HL-60 (cell line): Measurements from ENCODE around the gene TPCN1.
A peak's percentile ranks its signal among the peaks of the same experiment; 100 is the strongest.

Experiments
- DNase-seq, 2 experiments: peaks; one replicate each; pipeline ENCODE4 v3.0.0-alpha.2; 2010 to 2020; ENCODE audit warnings: low read depth in 1 of 2, low spot score in 1 of 2
- H3K27ac ChIP-seq: fragments of 250-450 bp; sonication (Bioruptor Pico); replicated peaks from 2 replicates; pipeline ENCODE4 v1.5.1; 2020; ENCODE audit warnings: mild to moderate bottlenecking, moderate library complexity
- H3K27me3 ChIP-seq: fragments of 250-450 bp; sonication (Bioruptor Pico); 2 replicates; pipeline ENCODE4 v1.5.1; 2021; ENCODE audit warnings: mild to moderate bottlenecking, moderate library complexity; ENCODE audit not compliant: insufficient read depth, poor library complexity, severe bottlenecking
- H3K4me3 ChIP-seq: replicated peaks from 2 replicates; pipeline ENCODE4 v1.5.1; 2011; ENCODE audit warnings: mild to moderate bottlenecking, control low read depth, low read length; ENCODE audit not compliant: insufficient read depth
- GABPA ChIP-seq: IDR thresholded peaks from 2 replicates; pipeline ENCODE4 v1.6.1; 2012; ENCODE audit warnings: low read depth
- POLR2AphosphoS5 ChIP-seq: IDR thresholded peaks from 2 replicates; pipeline ENCODE4 v1.6.1; 2012; ENCODE audit warnings: low read depth
- SPI1 ChIP-seq: IDR thresholded peaks from 2 replicates; pipeline ENCODE4 v1.6.1; 2012; ENCODE audit warnings: low read depth, mild to moderate bottlenecking, borderline replicate concordance
- TF ChIP-seq, protein P1 (sequence below): IDR thresholded peaks from one replicate; pipeline ENCODE4 v1.5.1; 2011; ENCODE audit warnings: low read length, control low read depth, inconsistent platforms; ENCODE audit not compliant: insufficient read depth
- TF ChIP-seq, protein P2 (sequence below): IDR thresholded peaks from 2 replicates; pipeline ENCODE4 v1.6.1; 2012; ENCODE audit warnings: low read depth; ENCODE audit not compliant: insufficient replicate concordance

TPCN1 gene

DNA sequence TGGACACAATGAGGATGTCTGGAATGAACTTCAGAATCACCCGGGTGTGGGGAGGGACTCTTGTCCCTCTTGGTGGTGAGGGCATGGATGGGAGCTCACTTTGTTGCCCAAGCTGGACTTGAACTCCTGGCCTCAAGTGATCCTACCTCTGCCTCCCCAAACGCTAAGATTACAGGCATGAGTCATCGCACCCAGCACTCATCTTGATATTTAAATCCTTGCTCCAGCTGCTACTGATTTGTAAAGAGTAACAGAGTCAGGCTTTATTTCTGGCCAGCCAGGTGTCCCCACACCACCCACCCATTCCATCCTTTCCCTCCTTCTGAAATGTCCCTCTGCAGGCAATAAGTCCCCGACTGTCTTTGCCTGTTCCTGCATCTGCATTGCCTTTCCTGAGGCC is 40.9 kb upstream of the TPCN1 start:
- Histone ChIP-seq H3K27ac (no peak overlapping the region), H3K27me3 (no peaks in the 10 kb centered on the region), H3K4me3 (no peak overlapping the region)
- DNase-seq = no peak
- TF ChIP-seq, protein P1, sequence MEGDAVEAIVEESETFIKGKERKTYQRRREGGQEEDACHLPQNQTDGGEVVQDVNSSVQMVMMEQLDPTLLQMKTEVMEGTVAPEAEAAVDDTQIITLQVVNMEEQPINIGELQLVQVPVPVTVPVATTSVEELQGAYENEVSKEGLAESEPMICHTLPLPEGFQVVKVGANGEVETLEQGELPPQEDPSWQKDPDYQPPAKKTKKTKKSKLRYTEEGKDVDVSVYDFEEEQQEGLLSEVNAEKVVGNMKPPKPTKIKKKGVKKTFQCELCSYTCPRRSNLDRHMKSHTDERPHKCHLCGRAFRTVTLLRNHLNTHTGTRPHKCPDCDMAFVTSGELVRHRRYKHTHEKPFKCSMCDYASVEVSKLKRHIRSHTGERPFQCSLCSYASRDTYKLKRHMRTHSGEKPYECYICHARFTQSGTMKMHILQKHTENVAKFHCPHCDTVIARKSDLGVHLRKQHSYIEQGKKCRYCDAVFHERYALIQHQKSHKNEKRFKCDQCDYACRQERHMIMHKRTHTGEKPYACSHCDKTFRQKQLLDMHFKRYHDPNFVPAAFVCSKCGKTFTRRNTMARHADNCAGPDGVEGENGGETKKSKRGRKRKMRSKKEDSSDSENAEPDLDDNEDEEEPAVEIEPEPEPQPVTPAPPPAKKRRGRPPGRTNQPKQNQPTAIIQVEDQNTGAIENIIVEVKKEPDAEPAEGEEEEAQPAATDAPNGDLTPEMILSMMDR = no peak
- TF ChIP-seq GABPA (no peak), SPI1 (no peak), POLR2AphosphoS5 (no peak)
- TF ChIP-seq, protein P2, sequence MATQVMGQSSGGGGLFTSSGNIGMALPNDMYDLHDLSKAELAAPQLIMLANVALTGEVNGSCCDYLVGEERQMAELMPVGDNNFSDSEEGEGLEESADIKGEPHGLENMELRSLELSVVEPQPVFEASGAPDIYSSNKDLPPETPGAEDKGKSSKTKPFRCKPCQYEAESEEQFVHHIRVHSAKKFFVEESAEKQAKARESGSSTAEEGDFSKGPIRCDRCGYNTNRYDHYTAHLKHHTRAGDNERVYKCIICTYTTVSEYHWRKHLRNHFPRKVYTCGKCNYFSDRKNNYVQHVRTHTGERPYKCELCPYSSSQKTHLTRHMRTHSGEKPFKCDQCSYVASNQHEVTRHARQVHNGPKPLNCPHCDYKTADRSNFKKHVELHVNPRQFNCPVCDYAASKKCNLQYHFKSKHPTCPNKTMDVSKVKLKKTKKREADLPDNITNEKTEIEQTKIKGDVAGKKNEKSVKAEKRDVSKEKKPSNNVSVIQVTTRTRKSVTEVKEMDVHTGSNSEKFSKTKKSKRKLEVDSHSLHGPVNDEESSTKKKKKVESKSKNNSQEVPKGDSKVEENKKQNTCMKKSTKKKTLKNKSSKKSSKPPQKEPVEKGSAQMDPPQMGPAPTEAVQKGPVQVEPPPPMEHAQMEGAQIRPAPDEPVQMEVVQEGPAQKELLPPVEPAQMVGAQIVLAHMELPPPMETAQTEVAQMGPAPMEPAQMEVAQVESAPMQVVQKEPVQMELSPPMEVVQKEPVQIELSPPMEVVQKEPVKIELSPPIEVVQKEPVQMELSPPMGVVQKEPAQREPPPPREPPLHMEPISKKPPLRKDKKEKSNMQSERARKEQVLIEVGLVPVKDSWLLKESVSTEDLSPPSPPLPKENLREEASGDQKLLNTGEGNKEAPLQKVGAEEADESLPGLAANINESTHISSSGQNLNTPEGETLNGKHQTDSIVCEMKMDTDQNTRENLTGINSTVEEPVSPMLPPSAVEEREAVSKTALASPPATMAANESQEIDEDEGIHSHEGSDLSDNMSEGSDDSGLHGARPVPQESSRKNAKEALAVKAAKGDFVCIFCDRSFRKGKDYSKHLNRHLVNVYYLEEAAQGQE = no peak

DNA sequence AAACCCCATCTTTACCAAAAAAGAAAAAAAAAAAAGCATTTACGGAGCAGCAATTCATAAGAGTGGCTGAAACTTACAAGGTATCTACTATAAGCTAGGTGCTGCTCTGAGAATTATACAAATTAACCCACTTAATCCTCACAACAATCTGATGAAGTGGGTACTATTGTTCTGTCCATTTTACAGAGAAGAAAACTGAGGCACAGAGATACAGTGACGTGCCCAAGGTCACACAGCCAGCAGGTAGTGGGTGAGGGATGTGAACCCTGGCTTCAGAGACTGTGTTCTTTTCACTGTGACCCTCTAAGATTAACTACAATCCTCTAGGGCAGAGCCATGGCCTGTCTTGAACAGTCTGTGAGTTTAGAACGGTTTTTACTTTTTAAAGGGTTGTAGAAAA is 39.3 kb upstream of the TPCN1 start:
- DNase-seq = no peak
- Histone ChIP-seq H3K27ac (no peak overlapping the region), H3K27me3 (no peaks in the 10 kb centered on the region), H3K4me3 (no peak overlapping the region)
- TF ChIP-seq, protein P1 = no peak

DNA sequence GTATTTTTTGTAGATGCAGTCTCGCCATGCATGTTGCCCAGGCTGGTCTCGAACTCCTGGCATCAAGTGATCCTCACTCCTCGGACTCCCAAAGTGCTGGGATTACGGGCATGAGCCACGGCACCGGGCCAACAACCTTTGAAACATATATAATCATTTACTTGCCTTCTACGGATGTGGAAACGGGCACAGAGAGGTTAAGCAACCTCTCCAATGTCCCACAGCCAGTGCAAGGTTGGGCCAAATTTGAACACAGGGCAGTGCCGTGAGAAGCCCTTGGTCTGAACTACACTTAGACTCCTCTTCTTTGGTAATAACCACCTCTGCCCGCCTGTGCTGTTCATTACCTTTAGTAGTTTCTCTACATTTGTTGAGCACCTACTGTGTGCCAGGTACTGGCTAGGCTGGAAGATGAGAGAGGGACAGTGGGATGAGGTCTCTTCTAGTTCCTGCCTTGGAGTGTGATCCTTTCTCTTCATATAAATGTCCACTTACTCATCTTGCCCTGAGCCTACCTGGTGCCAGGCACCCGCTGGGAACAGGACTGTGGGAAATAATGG is 38.2 kb upstream of the TPCN1 start:
- TF ChIP-seq, protein P1 = no peak
- TF ChIP-seq SPI1 = no peak
- DNase-seq = no peak
- Histone ChIP-seq H3K27me3 (no peaks in the 10 kb centered on the region), H3K27ac (no peak overlapping the region), H3K4me3 (no peak overlapping the region)

DNA sequence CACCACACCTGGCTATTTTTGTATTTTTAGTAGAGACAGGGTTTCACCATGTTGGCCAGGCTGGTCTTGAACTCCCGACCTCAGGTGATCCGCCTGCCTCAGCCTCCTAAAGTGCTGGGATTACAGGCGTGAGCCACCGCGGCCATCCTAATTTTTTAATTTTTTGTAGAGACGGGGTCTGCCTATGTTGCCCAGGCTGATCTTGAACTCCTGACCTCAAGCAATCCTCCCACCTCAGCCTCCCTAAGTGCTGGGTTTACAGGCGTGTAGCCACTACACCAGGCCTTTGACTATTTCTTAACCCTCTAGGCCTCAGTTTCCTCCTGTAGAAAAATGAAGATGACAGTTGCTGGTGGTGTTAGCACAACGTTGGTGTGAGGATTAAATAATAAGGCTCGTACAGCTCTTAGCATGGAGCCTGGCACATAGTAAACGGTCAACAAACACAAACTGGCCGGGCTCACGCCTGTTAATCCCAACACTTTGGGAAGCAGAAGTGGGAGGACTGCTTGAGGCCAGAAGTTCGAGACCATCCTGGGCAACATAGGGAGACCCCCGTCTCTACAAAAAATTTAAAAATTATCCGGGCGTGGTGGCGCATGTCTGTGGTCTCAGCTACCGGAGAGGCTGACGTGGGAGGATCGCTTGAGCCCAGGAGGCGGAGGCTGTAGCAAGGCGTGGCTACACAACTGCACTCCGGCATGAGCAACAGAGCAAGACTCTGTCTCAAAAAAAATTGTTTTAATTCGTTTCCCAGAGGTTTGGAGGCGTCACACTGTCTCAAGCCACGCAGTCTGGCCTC is 37.0 kb upstream of the TPCN1 start:
- Histone ChIP-seq H3K27ac (peak overlapping the region; percentile 99), H3K4me3 (peak overlapping the region; percentile 87), H3K27me3 (no peaks in the 10 kb centered on the region)
- TF ChIP-seq GABPA = no peak
- TF ChIP-seq POLR2AphosphoS5 = no peak; the same call in 1 of the 2 replicates
- no peak for TF ChIP-seq SPI1
- TF ChIP-seq, protein P2 = no peak
- TF ChIP-seq, protein P1 = no peak
- DNase-seq = no peak
